GM13977 (cell line): Measurements from ENCODE around the gene SSTR3.

ENCODE experiments used
- DNase-seq: peaks from one replicate; pipeline ENCODE4 v3.0.0; 2012; ENCODE audit warnings: low spot score
- in situ Hi-C: fragments of 300-500 bp; cut with MboI; formaldehyde crosslinking; loops from one replicate; pipeline ENCODE4 v1.12.0; 2022; ENCODE audit warnings: low sequenced_read_pairs, low pct_unique_long_range_greater_than_20kb, mixed read lengths, inconsistent platforms; ENCODE audit not compliant: unreplicated experiment
- TF ChIP-seq, protein P1 (sequence below): IDR thresholded peaks from 2 replicates; pipeline ENCODE4 v1.5.1; 2012; ENCODE audit warnings: mild to moderate bottlenecking, control low read depth; ENCODE audit not compliant: insufficient read depth; ENCODE audit errors: extremely low read depth, missing control alignments

The SSTR3 gene

GRCh38 chr22:37241351-37242142, 29.3 kb upstream of the SSTR3 start:
- DNase-seq = no peak
- TF ChIP-seq, protein P1, sequence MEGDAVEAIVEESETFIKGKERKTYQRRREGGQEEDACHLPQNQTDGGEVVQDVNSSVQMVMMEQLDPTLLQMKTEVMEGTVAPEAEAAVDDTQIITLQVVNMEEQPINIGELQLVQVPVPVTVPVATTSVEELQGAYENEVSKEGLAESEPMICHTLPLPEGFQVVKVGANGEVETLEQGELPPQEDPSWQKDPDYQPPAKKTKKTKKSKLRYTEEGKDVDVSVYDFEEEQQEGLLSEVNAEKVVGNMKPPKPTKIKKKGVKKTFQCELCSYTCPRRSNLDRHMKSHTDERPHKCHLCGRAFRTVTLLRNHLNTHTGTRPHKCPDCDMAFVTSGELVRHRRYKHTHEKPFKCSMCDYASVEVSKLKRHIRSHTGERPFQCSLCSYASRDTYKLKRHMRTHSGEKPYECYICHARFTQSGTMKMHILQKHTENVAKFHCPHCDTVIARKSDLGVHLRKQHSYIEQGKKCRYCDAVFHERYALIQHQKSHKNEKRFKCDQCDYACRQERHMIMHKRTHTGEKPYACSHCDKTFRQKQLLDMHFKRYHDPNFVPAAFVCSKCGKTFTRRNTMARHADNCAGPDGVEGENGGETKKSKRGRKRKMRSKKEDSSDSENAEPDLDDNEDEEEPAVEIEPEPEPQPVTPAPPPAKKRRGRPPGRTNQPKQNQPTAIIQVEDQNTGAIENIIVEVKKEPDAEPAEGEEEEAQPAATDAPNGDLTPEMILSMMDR = no peak
- in situ Hi-C loops = no loop called here

- no peak for DNase-seq
- in situ Hi-C loops = no loop called here
- TF ChIP-seq, protein P1 = no peak
Measured at GRCh38 chr22:37240941-37241320, 28.7 kb upstream of the SSTR3 start.

GRCh38 chr22:37240240-37240940, 28.1 kb upstream of the SSTR3 start:
- no peak for DNase-seq
- TF ChIP-seq, protein P1 = no peak
- in situ Hi-C loops = no loop called here

- no peak for DNase-seq
- TF ChIP-seq, protein P1 = no peak
- in situ Hi-C loops = no loop called here
Measured at GRCh38 chr22:37239336-37240239, 27.3 kb upstream of the SSTR3 start.

DNA sequence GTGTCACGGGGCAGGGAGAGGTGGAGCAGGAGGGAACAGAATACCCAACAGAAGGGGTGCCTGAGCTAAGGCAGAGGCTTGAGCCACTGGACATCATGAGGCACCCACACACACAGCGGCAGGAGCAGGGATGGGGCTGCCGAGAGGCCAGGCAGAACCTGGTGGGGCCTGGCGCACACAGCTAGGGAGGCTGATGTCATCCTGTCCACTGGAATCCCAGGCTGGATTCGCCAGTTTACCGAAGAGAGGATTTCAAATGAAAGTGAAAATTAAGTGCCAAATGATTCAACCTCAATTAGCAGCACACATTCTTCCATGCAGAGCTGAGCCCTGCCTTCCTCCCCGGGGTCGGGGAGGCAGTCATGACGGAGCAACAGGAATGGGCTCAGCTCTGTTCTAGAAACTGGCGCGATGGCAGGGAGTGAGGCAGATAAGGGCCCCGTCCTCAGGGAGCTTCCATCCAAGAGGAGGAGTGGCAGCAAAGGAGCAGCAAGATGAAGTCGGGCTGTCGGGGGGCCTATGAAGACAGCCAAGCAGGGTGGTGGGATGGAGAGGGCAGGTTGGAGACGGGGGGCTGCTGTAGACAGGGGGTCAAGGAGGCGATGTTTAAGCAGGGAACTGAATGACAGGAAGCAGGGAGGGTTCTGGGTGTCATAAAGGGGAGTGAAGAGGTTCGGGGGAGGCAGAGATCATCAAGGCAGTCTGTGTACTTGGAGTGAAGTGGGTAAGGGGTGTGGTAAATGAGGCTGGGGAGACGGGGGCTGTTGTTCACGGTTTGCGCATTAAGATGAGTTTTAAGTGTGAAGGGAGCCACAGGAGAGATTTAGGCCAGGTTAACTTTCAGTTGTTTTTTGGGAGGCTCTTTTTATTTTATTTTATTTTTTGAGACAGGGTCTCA, 25.3 kb upstream of the SSTR3 start:
- TF ChIP-seq, protein P1 = no peak
- in situ Hi-C loops = no loop called here
- no peak for DNase-seq
